ENCODE measurements around the gene CYLC1. TPM values are rescaled to one million over a fixed set of nuclear protein-coding genes. Genes with fewer than 3 reads are reported as not detected.

CYLC1 gene
- total RNA-seq, 4 donors from 2014 or later = not detected

DNA sequence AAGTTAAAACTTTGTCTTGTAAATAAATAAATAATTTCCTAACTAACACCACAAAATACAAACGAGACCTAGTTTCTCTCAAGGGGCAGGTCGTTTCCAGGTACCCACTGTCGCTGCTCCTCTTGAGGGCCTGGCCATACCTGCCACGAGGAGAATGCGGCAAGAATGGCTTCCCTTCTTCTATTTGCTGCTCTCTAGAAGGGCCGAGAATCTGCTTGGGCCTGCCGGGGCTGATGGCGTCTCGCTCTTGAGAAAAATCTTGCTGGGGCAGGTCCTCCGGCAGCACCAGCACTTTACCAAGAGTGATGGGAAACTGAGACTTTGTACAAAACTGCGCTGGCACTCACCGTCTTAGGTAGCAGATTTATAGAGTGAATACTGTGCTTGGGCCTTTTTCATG lies 31.5 kb downstream of the CYLC1 start:
- TF ChIP-seq POLR2A (IDR thresholded peaks at IDR 0.05) (no peak), CTCF (IDR thresholded peaks at IDR 0.05) (no peak)
- no peak for DNase-seq

GRCh38 chrX:83906921-83907320 lies 46.0 kb downstream of the CYLC1 start:
- H3K9me3 ChIP-seq = no peaks in the 10 kb centered on the region
- no peak overlapping the region for H3K4me3 ChIP-seq
- TF ChIP-seq POLR2A (IDR thresholded peaks at IDR 0.05) (no peak), CTCF (IDR thresholded peaks at IDR 0.05) (no peak)
- H3K27me3 ChIP-seq = no peaks in the 10 kb centered on the region
- no peak for DNase-seq
- H3K27ac ChIP-seq = no peak overlapping the region
- no peaks in the 10 kb centered on the region for H3K36me3 ChIP-seq
- H3K4me1 ChIP-seq = no peaks in the 10 kb centered on the region
- intact Hi-C loops (cut with DNase I; ENCODE audit: low total_unique reads) = no loop called here

More for the DNA sequence above, 31.5 kb downstream of the CYLC1 start:
- Histone ChIP-seq H3K4me1 (no peaks in the 10 kb centered on the region), H3K4me3 (no peak overlapping the region), H3K27me3 (no peaks in the 10 kb centered on the region), H3K36me3 (no peaks in the 10 kb centered on the region), H3K27ac (no peak overlapping the region), H3K9me3 (no peaks in the 10 kb centered on the region)
- intact Hi-C loops (cut with DNase I; ENCODE audit: low total_unique reads) = no loop called here

DNA sequence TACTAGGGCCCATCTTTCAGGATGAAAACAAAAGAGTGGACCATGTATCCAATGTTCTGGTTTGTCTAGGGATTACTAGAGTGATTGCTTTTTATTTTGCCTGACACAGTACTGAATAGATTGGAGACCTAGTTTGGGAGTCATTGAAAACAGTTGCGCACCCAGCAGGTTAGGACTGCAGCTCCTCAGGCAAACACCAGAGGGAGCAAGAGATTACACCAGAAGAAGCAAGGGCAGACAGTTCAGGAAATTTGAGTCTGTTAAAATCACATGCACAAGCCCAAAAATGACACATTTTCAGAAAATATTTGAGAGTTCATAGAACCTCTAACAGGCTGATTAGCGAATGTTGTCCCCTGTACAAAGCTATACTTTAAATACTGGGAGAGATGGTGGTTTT lies 55.6 kb downstream of the CYLC1 start:
- Histone ChIP-seq H3K4me3 (no peak overlapping the region), H3K9me3 (no peaks in the 10 kb centered on the region), H3K4me1 (no peaks in the 10 kb centered on the region), H3K36me3 (no peaks in the 10 kb centered on the region), H3K27ac (no peak overlapping the region), H3K27me3 (no peaks in the 10 kb centered on the region)
- intact Hi-C loops (cut with DNase I; ENCODE audit: low total_unique reads) = no loop called here
- no peak for DNase-seq
- TF ChIP-seq POLR2A (IDR thresholded peaks at IDR 0.05) = no peak
- TF ChIP-seq CTCF (IDR thresholded peaks at IDR 0.05) = no peak

GRCh38 chrX:83934220-83934619 lies 73.3 kb downstream of the CYLC1 start:
- H3K27ac ChIP-seq = no peak overlapping the region
- no peak for DNase-seq
- H3K4me3 ChIP-seq = no peak overlapping the region
- no peaks in the 10 kb centered on the region for H3K36me3 ChIP-seq
- no peaks in the 10 kb centered on the region for H3K4me1 ChIP-seq
- TF ChIP-seq CTCF (IDR thresholded peaks at IDR 0.05) (no peak), POLR2A (IDR thresholded peaks at IDR 0.05) (no peak)
- no peaks in the 10 kb centered on the region for H3K9me3 ChIP-seq
- H3K27me3 ChIP-seq = no peaks in the 10 kb centered on the region
- intact Hi-C loops (cut with DNase I; ENCODE audit: low total_unique reads) = no loop called here

Data from uterus (tissue), 4 donors.